ENCODE measurements around the gene ARID1B. TPM values are rescaled to one million over a fixed set of nuclear protein-coding genes. Genes with fewer than 3 reads are reported as not detected.

Gene ARID1B
- polyA plus RNA-seq, 4 donors: 57.0 to 87.6 (median 71.7) TPM

DNA sequence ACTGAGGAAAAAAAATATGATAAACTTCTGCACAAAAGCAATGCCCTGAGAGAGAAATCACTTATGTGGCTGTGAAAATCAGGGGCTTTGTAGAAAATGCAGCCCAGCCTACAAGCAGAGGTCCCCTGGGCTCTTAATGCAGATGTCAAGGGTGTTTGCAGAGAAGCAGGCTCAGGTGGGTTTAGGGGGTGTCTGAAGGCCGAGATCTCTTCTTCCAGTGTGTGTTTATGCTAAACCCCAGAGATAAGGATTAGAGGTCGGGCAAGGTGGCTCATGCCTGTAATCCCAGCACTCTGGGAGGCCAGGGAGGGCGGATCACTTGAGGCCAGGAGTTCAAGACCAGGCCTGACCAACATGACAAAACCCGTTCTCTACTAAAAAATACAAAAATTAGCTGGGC, 467.6 kb downstream of the ARID1B start:
- no peak for DNase-seq (ENCODE audit: low read depth in 4 of 4, low spot score in 3 of 4)

DNA sequence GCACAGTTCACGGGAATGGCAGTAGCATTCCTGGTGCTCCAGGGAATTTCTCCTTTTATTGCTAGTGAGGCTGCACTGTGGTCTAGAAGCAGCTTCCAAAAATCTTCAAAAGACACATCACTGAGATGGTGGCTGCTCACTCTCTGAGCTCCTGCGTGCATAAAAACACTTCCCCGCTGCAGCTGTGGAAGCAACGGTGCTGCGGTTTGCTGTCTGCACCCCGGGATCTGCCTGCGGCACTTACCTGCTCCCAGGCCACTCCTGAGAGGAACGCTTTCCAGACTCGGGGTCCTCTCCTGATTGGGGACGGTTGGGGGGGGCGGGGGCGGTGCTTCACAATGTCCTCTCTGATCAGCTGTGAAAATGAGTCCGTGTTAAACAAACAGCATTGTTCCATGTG, 468.3 kb downstream of the ARID1B start:
- no peak for DNase-seq (ENCODE audit: low read depth in 4 of 4, low spot score in 3 of 4)

DNA sequence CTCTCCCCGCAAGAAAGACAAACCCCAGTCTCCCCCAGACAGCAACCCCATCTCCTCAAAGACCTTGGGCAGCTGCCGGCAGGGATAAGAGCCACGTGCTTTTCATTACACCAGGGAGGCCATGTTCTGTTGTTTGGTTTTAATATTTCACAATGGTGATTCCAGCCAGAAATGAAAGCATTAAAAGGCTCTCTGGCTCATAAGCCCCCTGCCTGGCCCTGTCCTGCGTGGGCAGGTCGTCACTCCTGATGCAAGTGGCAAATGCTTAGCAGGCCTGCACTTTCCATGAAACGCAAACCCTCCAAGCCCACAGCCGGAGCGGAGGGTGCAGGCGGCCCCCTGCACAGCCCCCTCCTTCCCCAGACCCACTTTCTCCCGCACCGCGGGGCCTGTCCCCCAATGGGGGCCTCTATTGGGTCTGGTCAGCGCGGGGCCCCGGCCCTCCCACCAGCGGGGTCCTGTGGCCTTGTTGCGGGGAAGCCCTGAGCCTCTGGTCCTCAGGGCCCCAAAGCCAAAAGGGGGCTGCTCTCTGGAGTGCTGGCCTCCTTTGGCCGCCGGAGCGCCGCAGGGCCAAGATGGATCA, 469.0 kb downstream of the ARID1B start:
- no peak for DNase-seq (ENCODE audit: low read depth in 4 of 4, low spot score in 3 of 4)

DNA sequence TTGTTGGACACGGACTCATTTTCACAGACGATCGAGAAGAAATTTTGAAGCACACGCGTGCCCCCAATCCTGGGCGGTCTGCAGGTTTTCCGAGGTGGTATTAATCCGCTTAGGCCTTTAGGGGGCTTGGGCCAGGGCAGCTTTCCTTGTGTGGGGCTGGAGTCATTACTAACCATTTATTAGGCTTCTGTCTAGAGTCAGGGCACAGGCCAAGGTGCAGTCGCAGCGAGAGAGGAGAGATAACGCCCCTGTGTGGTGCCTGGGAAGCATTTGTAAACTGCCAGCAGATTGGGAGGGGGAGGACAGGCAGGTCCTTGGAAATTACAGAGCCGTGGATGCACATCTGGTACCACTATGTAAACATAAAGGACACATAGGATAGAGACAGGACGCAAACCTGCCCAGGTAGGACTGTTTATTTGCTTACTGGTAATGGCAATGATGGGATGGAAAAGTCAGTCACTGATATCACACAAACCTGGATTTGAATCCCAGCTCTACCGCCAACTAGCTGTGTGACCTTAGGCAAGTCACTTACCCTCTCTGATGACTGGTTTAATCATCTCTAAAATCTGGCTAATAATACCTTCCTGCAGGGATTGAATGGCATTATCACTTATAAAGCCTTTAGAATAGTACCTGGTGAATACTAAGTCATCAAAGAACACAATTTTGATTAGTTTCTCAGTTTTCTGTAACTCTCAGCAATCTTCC, 469.8 kb downstream of the ARID1B start:
- no peak for DNase-seq (ENCODE audit: low read depth in 4 of 4, low spot score in 3 of 4)

DNA sequence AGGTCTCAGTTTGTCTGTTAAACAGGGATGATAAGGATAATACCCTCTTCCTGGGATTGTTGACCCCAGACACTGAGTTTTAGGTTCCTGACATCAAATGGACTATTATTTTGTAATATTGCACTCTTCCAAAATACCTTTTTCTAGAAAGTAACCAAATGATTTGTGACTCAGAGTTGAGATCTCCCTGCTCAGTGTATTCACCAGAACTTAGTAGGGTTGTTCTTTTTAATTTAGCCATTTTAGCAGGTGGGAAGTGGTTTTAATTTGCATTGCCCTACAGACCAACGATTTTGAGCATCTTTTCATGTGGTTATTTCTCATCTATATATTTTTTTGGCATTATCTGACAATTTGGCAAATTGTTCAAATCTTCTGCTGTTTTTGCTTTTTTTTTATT, 471.1 kb downstream of the ARID1B start:
- DNase-seq (ENCODE audit: low read depth in 4 of 4, low spot score in 3 of 4): no peak

DNA sequence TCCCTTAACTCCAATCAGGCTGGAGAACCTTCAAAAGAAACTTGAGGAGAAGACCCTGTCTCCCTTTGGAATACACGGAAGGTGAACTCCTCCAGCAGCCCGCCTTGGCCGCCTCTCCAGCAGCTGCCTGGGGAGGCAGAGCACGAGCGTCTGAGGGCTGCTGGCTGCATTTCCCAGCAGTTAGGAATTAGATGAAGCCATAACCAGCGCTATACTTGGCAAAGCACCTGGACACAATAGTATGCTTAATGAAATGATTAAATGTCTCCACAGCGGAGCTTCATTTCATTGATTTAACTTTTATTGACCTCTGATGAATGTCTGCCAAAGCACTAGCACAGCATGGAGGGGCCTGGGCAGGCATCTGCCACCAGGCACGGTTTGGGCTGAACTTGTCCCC, 472.6 kb downstream of the ARID1B start:
- DNase-seq (ENCODE audit: low read depth in 4 of 4, low spot score in 3 of 4): no peak

DNA sequence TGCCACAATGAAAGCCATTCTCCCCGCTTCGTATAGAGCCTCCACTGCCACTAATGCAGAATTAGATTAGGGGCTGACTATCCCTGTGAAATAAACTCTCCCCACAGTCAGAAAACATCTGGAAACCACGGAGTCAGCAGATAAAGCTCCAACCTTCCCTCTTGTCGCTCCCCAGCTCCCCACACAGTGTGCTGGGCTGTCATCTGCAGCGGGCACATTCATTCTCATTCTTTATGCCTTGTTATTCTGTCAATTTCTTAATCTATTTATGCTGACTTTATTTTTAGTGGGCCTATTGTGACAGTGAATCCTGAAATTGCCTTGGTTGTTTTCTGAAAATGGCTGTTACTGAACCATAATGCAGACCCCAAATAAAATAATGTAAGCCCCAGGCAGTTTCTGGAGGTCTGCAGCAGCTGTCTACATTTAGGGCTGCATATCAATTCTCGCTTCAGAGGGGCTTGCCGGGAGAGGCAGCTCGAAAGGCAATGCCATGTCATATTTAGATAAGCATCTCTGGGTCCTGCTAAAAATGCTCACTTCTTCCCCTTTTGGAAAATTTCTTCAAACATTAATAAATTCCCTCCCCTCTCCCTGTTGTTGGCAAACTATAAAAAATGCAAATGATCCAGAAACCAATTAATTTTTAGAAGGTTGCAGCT, 474.5 kb downstream of the ARID1B start:
- DNase-seq (ENCODE audit: low read depth in 4 of 4, low spot score in 3 of 4): no peak

DNA sequence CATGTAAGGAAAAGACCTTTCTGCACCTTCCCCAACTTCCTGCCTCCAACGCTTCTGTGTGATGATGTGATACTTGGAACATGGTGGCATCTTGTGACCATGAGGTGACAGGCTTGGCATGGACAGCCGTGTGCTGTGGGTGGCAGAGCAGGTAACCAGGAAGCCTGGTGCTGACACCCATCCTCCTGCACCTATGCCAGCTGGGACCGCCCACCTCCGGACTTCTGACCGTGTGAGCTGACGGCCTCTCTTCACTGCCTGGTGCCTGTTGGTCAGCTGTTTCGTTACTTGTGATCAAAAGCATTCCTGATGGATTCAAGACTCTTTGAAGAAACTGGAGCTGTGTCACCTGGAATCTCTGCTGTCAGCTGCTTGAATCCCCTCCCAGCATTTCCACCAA, 475.8 kb downstream of the ARID1B start:
- DNase-seq (ENCODE audit: low read depth in 4 of 4, low spot score in 3 of 4): no peak

DNA sequence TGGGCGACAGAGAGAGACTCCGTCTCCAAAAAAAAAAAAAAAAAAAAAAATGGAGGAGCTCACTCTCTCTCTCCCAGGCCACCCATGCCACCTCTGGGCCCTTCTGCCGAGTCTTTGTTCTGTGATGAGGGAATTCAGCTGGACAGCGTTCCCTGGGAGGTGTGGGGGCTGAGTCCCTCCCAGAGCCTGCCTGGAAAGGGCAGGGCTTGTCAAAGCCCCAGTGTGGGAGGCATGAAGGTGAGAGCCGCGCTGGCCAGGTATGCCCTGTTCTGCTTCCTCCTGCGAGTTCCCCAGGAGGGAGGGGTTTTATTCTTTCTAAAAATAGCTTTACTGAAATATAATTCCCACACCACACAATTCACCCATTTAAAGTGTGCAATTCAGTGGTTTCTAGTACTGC, 476.5 kb downstream of the ARID1B start:
- DNase-seq (ENCODE audit: low read depth in 4 of 4, low spot score in 3 of 4): no peak

DNA sequence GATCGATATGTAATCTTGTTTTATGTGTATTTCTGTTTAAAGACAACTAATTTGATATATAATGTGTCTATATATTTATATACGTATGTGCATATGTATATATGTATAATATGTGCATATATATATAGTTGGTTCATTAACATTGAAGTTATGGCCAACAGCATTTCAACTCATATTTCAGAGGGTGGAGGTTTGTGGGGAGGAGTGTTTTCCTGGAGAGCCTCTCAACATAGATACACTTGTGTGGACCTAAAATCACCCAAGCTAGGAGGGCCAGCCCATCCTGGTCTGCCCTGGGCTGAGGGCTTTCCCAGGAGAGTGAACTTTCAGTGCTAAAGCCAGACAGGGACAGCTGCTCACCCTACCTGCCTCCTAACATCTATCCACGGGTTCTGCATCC, 477.4 kb downstream of the ARID1B start:
- no peak for DNase-seq (ENCODE audit: low read depth in 4 of 4, low spot score in 3 of 4)

DNA sequence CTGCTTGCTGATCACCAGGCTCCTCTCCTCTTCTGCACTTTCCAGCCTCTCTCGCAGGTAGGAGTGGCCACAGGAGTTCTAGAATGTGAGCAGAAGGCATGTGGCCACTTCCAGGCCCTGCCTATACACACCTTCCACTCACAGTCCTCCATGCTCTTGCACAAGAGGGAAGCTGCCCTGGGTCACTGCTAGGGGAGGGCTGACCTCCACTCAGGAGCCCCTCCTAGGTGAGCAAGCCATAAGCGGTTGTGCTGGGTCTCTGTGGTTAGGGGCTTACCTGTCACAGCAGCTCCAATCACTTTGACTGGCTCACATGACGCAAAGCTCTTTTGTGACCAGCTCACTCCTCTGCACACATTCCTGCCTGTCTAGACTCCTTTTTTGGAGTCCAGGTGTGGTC, 477.9 kb downstream of the ARID1B start:
- no peak for DNase-seq (ENCODE audit: low read depth in 4 of 4, low spot score in 3 of 4)

DNA sequence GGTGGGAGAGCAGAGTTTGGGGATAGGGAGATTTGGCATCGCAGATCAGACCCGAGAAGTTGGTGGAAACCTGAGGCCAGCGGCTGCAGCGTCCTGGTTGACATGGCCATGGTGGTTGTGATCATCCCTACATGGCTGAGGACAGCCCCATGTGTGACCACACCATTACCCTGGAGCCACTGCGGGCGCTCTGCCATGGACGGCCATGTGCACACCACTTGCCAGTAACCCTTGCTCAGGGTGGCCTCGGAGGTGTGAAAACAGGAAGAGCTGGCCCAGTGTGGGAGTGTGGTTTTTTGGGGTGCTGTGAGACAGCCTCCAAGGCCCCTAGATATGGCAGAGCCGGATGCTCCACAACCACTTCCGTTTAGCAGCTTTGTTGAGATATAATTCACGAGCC, 481.7 kb downstream of the ARID1B start:
- DNase-seq (ENCODE audit: low read depth in 4 of 4, low spot score in 3 of 4): no peak

DNA sequence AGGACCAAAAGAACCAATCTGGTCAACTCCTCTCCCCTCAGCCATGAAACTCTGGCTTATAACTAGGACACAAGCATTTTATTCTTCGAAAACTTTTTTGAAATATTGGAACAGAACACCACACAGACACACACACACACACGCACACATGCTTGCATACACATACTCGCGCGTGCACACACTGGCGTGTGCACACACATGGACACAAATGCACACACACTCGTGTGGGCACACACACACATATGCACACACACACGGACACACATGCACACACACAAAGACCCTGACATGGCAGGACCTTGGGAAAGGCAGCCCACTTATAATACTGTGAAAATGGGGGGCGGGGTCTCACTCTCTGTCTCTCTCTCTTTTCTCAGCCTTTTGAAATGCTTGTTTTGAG, 482.3 kb downstream of the ARID1B start:
- no peak for DNase-seq (ENCODE audit: low read depth in 4 of 4, low spot score in 3 of 4)
